PC-3 (cell line): ENCODE results near the gene PORCN.

ENCODE experiments used
- EZH2 ChIP-seq: fragments of 300-600 bp; sonication (generic); IDR thresholded peaks from one replicate; pipeline ENCODE4 v1.6.1; 2017; ENCODE audit warnings: antibody characterized with exemption, mild to moderate bottlenecking, low read length; ENCODE audit not compliant: unreplicated experiment
- EZH2phosphoT487 ChIP-seq: fragments of 300-600 bp; sonication (generic); IDR thresholded peaks from 2 replicates; pipeline ENCODE4 v1.6.1; 2018; ENCODE audit warnings: mild to moderate bottlenecking, antibody characterized with exemption, low read length, borderline replicate concordance
- TF ChIP-seq, protein P1 (sequence below): fragments of 300-600 bp; sonication (generic); conservative IDR thresholded peaks from 2 replicates; pipeline ENCODE4 v1.5.1; 2017; ENCODE audit warnings: antibody characterized with exemption, low read depth, mild to moderate bottlenecking, low read length

DNA sequence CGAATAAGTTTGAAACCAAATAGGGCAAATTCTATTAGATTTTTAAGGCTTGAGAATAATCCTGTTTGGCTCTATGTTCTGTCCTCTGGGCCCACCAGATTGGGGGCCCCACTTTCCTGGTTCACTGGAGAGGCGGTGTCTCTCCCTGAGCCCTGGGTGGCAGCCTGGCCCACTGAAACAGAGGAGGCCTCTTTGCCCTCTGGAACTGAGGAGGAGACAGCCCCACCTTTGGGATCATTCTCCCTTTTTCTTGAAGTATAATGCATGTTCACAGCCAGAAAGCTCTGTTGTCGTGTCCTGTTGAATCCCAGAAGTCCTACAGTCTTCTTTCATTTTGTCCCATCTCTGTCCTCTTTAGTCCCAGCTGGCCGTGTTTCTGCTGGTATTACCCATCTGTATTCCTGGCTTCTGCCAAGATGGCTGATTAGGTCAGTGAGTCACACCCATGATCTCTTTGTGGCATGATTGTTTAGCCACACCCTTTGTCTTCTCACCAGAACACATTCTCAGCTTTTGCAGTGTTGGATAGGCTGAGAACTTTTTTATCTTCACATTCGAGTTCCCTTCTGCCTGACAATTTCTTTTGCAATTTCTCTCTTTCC, 22.7 kb downstream of the PORCN start:
- TF ChIP-seq, protein P1, sequence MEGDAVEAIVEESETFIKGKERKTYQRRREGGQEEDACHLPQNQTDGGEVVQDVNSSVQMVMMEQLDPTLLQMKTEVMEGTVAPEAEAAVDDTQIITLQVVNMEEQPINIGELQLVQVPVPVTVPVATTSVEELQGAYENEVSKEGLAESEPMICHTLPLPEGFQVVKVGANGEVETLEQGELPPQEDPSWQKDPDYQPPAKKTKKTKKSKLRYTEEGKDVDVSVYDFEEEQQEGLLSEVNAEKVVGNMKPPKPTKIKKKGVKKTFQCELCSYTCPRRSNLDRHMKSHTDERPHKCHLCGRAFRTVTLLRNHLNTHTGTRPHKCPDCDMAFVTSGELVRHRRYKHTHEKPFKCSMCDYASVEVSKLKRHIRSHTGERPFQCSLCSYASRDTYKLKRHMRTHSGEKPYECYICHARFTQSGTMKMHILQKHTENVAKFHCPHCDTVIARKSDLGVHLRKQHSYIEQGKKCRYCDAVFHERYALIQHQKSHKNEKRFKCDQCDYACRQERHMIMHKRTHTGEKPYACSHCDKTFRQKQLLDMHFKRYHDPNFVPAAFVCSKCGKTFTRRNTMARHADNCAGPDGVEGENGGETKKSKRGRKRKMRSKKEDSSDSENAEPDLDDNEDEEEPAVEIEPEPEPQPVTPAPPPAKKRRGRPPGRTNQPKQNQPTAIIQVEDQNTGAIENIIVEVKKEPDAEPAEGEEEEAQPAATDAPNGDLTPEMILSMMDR = no peak
- TF ChIP-seq EZH2 = no peak
- TF ChIP-seq EZH2phosphoT487 = no peak
